ENCODE measurements around the gene TSKU.

DNA sequence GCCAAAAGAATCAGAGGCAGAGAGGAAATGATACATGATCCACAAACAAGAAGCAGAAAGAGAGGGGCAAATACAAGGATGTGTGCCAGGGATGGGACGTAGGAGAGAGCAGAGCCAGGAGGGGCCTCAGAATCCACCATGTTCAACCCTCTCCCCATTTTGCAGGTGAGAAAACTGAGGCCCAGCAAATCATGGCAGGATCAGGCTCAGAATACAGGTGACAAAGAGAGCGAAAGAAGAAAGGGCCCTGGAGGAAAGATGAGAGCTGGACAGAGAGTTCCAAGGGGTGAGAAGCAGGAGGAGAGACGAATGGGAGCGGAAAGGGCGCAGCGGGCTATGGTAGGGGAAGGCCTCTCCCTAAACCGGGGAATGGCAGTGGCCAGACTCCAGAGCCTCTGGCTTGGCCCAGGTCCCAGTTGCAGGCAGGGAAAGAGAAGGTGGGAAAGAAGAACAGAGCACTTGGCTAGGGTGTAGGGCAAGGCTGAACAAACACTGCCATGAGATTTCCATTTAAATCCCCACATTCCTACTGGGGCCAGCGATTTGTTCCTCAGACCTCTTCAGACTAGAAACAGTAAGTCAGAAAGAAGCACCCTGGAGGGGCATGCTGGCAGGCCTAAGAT is 44.4 kb upstream of the TSKU start:
- TF ChIP-seq CTCF (conservative IDR thresholded peaks at IDR 0.05) (no peak), EZH2 (IDR thresholded peaks at IDR 0.05; ENCODE audit: low read depth) (no peak)
